Heart left ventricle (tissue), 13 donors: ENCODE results near the gene RILPL1.

Source experiments
- CTCF ChIP-seq, 12 donors: fragments of 200-600 bp; sonication (generic) in 4 of 12; IDR thresholded peaks; one replicate each; pipeline versions ENCODE4 v1.5.0 to v1.8.0; 2018 to 2022; ENCODE audit warnings: antibody characterized with exemption in 12 of 12, mild to moderate bottlenecking in 5 of 12
- POLR2A ChIP-seq, 2 donors: fragments of 450-650 bp; IDR thresholded peaks; one replicate each; pipeline ENCODE4 v1.6.1; 2017; ENCODE audit warnings: antibody characterized with exemption in 2 of 2, mild to moderate bottlenecking in 2 of 2, moderate library complexity in 2 of 2
- donor health status: ischemic (EF 13 %, LVEDD 7.1; RV severe dilation, severe dysfunction).
- donor health status: DM: no; HTN: yes; CAD: no.
- donor health status: DM: no; HTN: no; CAD: no.
- donor health status: ischemic (EF 25% LVEDD 6.9; RV normal size, moderate dysfunction).
- donor health status: ischemic (EF 25% LVEDD 5.7; RV mildly dilated, moderate dysfunction).
- donor health status: ischemic (EF 35%, LVEDD 5.7; RV mildly dilated, moderate dysfunction).
- donor health status: nonischemic (EF 11% LVEDD 7.7; RV severe dilation, severe dysfunction).
- donor health status: DM: yes; HTN: yes; CAD: no.
- donor health status: PGD.
- donor health status: ischemic (EF 29% LVEDD 5.4; RV normal size, mild dysfunction).
- donor health status: nonischemic (EF 23%, LVEDD 6.1; RV moderate dilation, normal function).

GRCh38 chr12:123528858-123529257, 4.7 kb downstream of the RILPL1 start:
- TF ChIP-seq CTCF (IDR thresholded peaks at IDR 0.05), result no peak
- no peak for TF ChIP-seq POLR2A (IDR thresholded peaks at IDR 0.05)
